Neutrophil (primary cell): ENCODE measurements around the gene MATCAP1.

Experiments used
- H3K27ac ChIP-seq: fragments of 200-600 bp; sonication (generic); 2 replicates; pipeline ENCODE4 v1.5.1; 2016; ENCODE audit warnings: mild to moderate bottlenecking, moderate library complexity
- H3K27me3 ChIP-seq: fragments of 200-600 bp; sonication (generic); 2 replicates; pipeline ENCODE4 v1.6.0; 2016; ENCODE audit warnings: mild to moderate bottlenecking
- H3K36me3 ChIP-seq: fragments of 200-600 bp; sonication (generic); 2 replicates; pipeline ENCODE4 v1.5.1; 2017
- H3K4me1 ChIP-seq, 2 experiments: fragments of 200-600 bp in 1 of 2; sonication (generic) in 1 of 2; 1 replicate in 1 of 2; 2 replicates in 1 of 2; pipeline versions ENCODE4 v1.5.1 to v1.6.1; 2013 to 2016; ENCODE audit warnings: low read depth in 1 of 2, low read length in 1 of 2, mild to moderate bottlenecking in 1 of 2, moderate library complexity in 1 of 2; ENCODE audit not compliant: control insufficient read depth in 1 of 2, insufficient read depth in 1 of 2
- H3K4me3 ChIP-seq, 2 experiments: fragments of 200-600 bp in 1 of 2; sonication (generic) in 1 of 2; 1 replicate in 1 of 2; 2 replicates in 1 of 2; pipeline ENCODE4 v1.5.1; 2013 to 2016; ENCODE audit warnings: low read depth in 1 of 2, low read length in 1 of 2, mild to moderate bottlenecking in 1 of 2, moderate library complexity in 1 of 2
- H3K9me3 ChIP-seq: fragments of 200-600 bp; sonication (generic); 2 replicates; pipeline ENCODE4 v1.5.1; 2016
- CTCF ChIP-seq: fragments of 200-600 bp; sonication (generic); IDR thresholded peaks from 2 replicates; pipeline ENCODE4 v1.5.1; 2016; ENCODE audit warnings: antibody characterized with exemption

MATCAP1 gene

GRCh38 chr16:67183627-67184452 lies at the start of gene MATCAP1:
TSS of gene MATCAP1 (minus strand) at chr16:67183963. CDS start at chr16:67180610, 3,353 bp downstream.
- Histone ChIP-seq H3K4me1 (peaks cover 26 to 30% of the 10 kb centered on the region in 2 experiments), H3K9me3 (no peaks in the 10 kb centered on the region), H3K4me3 (peak within 1 kb of the TSS; percentile 85 to 100), H3K27me3 (peaks cover 39% of the 10 kb centered on the region), H3K27ac (peak within 1 kb of the TSS; percentile 85), H3K36me3 (no peaks in the 10 kb centered on the region)
- TF ChIP-seq CTCF, result no peak

GRCh38 chr16:67230809-67231660 lies 47.3 kb upstream of the MATCAP1 start:
- TF ChIP-seq CTCF, result no peak
- no peak overlapping the region for H3K27ac ChIP-seq
- no peaks in the 10 kb centered on the region for H3K9me3 ChIP-seq
- no peaks in the 10 kb centered on the region for H3K27me3 ChIP-seq
- no peak overlapping the region for H3K4me3 ChIP-seq
- H3K36me3 ChIP-seq, result peaks cover 72% of the 10 kb centered on the region
- peaks cover 14 to 15% of the 10 kb centered on the region in 2 experiments for H3K4me1 ChIP-seq

- no peak overlapping the region for H3K27ac ChIP-seq
- peaks cover 63% of the 10 kb centered on the region for H3K36me3 ChIP-seq
- H3K4me3 ChIP-seq, result no peak overlapping the region
- peaks cover 16 to 17% of the 10 kb centered on the region in 2 experiments for H3K4me1 ChIP-seq
- no peaks in the 10 kb centered on the region for H3K27me3 ChIP-seq
- H3K9me3 ChIP-seq, result no peaks in the 10 kb centered on the region
- no peak for TF ChIP-seq CTCF
These were observed 46.4 kb upstream of the MATCAP1 start for GRCh38 chr16:67229906-67230808.

- Histone ChIP-seq H3K27ac (no peak overlapping the region), H3K36me3 (peaks cover 50% of the 10 kb centered on the region), H3K9me3 (no peaks in the 10 kb centered on the region), H3K27me3 (no peaks in the 10 kb centered on the region), H3K4me1 (peaks cover 16 to 17% of the 10 kb centered on the region in 2 experiments), H3K4me3 (no peak overlapping the region)
- no peak for TF ChIP-seq CTCF
These were observed 45.1 kb upstream of the MATCAP1 start for GRCh38 chr16:67228905-67229304.
